Smooth muscle cell (in vitro differentiated cells): Measurements from ENCODE around the gene ZNF831. TPM values are rescaled to one million over a fixed set of nuclear protein-coding genes. Genes with fewer than 3 reads are reported as not detected.

Experiments
- DNase-seq: peaks from one replicate; lab custom pipeline; 2025; ENCODE audit not compliant: unreplicated experiment; lab: John Stamatoyannopoulos, UW
- H2AFZ ChIP-seq: fragments of 200-600 bp; sonication (generic); 2 replicates; pipeline ENCODE4 v1.6.0; 2016; ENCODE audit warnings: antibody characterized with exemption, low read depth, mild to moderate bottlenecking
- H3F3A ChIP-seq: fragments of 200-600 bp; sonication (generic); 2 replicates; pipeline ENCODE4 v1.6.0; 2017; ENCODE audit warnings: antibody characterized with exemption, low read depth
- H3K27ac ChIP-seq: fragments of 200-600 bp; sonication (generic); 2 replicates; pipeline ENCODE4 v1.5.1; 2016; ENCODE audit warnings: low read depth, mild to moderate bottlenecking
- H3K27me3 ChIP-seq: fragments of 200-600 bp; sonication (generic); 2 replicates; pipeline ENCODE4 v1.6.1; 2016; ENCODE audit warnings: low read depth, mild to moderate bottlenecking
- H3K36me3 ChIP-seq: fragments of 200-600 bp; sonication (generic); 2 replicates; pipeline ENCODE4 v1.5.1; 2016; ENCODE audit warnings: low read depth
- H3K4me1 ChIP-seq: fragments of 200-600 bp; sonication (generic); 2 replicates; pipeline ENCODE4 v1.5.1; 2016; ENCODE audit warnings: low read depth
- H3K4me2 ChIP-seq: fragments of 200-600 bp; sonication (generic); 2 replicates; pipeline ENCODE4 v1.6.0; 2016; ENCODE audit warnings: mild to moderate bottlenecking
- H3K4me3 ChIP-seq: fragments of 200-600 bp; sonication (generic); 2 replicates; pipeline ENCODE4 v1.5.1; 2016; ENCODE audit warnings: mild to moderate bottlenecking
- H3K79me2 ChIP-seq: fragments of 200-600 bp; sonication (generic); 2 replicates; pipeline ENCODE4 v1.6.0; 2016; ENCODE audit warnings: low read depth, mild to moderate bottlenecking
- H3K9ac ChIP-seq: fragments of 200-600 bp; sonication (generic); 2 replicates; pipeline ENCODE4 v1.6.0; 2016; ENCODE audit warnings: low read depth
- H3K9me3 ChIP-seq: fragments of 200-600 bp; sonication (generic); replicated peaks from 2 replicates; pipeline ENCODE4 v1.5.1; 2016; ENCODE audit warnings: low read depth
- H4K20me1 ChIP-seq: fragments of 200-600 bp; sonication (generic); 2 replicates; pipeline ENCODE4 v1.6.0; 2016; ENCODE audit warnings: low read depth
- CTCF ChIP-seq: fragments of 200-600 bp; sonication (generic); IDR thresholded peaks from 2 replicates; pipeline ENCODE4 v1.5.1; 2017; ENCODE audit warnings: borderline replicate concordance, mild to moderate bottlenecking, antibody characterized with exemption; ENCODE audit not compliant: insufficient read depth, poor library complexity, severe bottlenecking
- WGBS: methylation state at CpG from one replicate; pipeline ENCODE4 v1.1.7; 2016; ENCODE audit warnings: low lambda C conversion rate; 5-methylcytosine and 5-hydroxymethylcytosine counted together
- polyA plus RNA-seq: library from polyadenylated mRNA; unstranded; fragments of >200 nt; fragmentation: Nextera tagmentation; extraction: Ambion mirVana; gene quantifications from 2 replicates; pipeline ENCODE4 v1.2.1, GENCODE V29; 2016
- total RNA-seq: library from RNA; depleted of rRNA; stranded (reverse); fragments of >200 nt; gene quantifications from 2 replicates; pipeline ENCODE4 v1.2.3, GENCODE V29; 2014

ZNF831 gene
- total and polyA plus RNA-seq, 2 experiments from 2014 or later: not detected

GRCh38 chr20:59235226-59235625, 71.6 kb downstream of the ZNF831 start:
- Histone ChIP-seq H3K4me3 (no peak overlapping the region), H3K4me1 (no peaks in the 10 kb centered on the region), H3K9me3 (no peaks in the 10 kb centered on the region), H3K79me2 (no peaks in the 10 kb centered on the region), H3K4me2 (no peak overlapping the region), H3K27me3 (peaks cover 27% of the 10 kb centered on the region), H3K27ac (no peak overlapping the region), H3F3A (no peaks in the 10 kb centered on the region), H3K36me3 (no peaks in the 10 kb centered on the region), H4K20me1 (no peaks in the 10 kb centered on the region), H2AFZ (no peak overlapping the region), H3K9ac (no peak overlapping the region)
- 80% methylated on average over 4 of the region's 5 CpGs for WGBS
- no peak for DNase-seq
- no peak for TF ChIP-seq CTCF

GRCh38 chr20:59240006-59240405, 76.4 kb downstream of the ZNF831 start:
- no peak for TF ChIP-seq CTCF
- Histone ChIP-seq H3K9me3 (no peaks in the 10 kb centered on the region), H3K79me2 (no peaks in the 10 kb centered on the region), H3K9ac (no peak overlapping the region), H3K4me3 (no peak overlapping the region), H4K20me1 (no peaks in the 10 kb centered on the region), H3K4me1 (no peaks in the 10 kb centered on the region), H3K27ac (no peak overlapping the region), H3K4me2 (no peak overlapping the region), H2AFZ (no peak overlapping the region), H3K36me3 (no peaks in the 10 kb centered on the region), H3K27me3 (peaks cover 14% of the 10 kb centered on the region), H3F3A (no peaks in the 10 kb centered on the region)
- 69% methylated on average over 4 of the region's 4 CpGs for WGBS
- no peak for DNase-seq

GRCh38 chr20:59242714-59243626, 79.3 kb downstream of the ZNF831 start:
- Histone ChIP-seq H4K20me1 (no peaks in the 10 kb centered on the region), H3K4me1 (no peaks in the 10 kb centered on the region), H3K79me2 (no peaks in the 10 kb centered on the region), H3K4me3 (no peak overlapping the region), H3K9me3 (no peaks in the 10 kb centered on the region), H3F3A (no peaks in the 10 kb centered on the region), H2AFZ (no peak overlapping the region), H3K9ac (no peak overlapping the region), H3K36me3 (no peaks in the 10 kb centered on the region), H3K27ac (no peak overlapping the region), H3K27me3 (peaks cover 4% of the 10 kb centered on the region), H3K4me2 (no peak overlapping the region)
- WGBS: 74% methylated on average over 10 of the region's 10 CpGs
- no peak for DNase-seq
- no peak for TF ChIP-seq CTCF
